Measurements from ENCODE around the gene FBH1. TPM values are rescaled to one million over a fixed set of nuclear protein-coding genes. Genes with fewer than 3 reads are reported as not detected.

FBH1 gene
- total RNA-seq, 1 experiment from 2014 or later: 84.0 TPM

- intact Hi-C loops (cut with micrococcal nuclease; ENCODE audit: unreplicated experiment): no loop called here
- ChIA-PET CTCF (no interaction called here), POLR2A (ENCODE audit: low non-redundant PET) (no interaction called here)
- no peak overlapping the region for H3K27ac ChIP-seq (ENCODE audit: low read depth, low read length, poor library complexity, severe bottlenecking)
- no peaks in the 10 kb centered on the region for H3K4me1 ChIP-seq (ENCODE audit: insufficient read depth, low read length, poor library complexity, severe bottlenecking)
- no peak for DNase-seq (ENCODE audit: low spot score)
- peaks cover 71% of the 10 kb centered on the region for H3K36me3 ChIP-seq (ENCODE audit: insufficient read depth, low read length, poor library complexity, severe bottlenecking)
- no TSS peak for BruUV-seq (replicated peaks)
- no peaks in the 10 kb centered on the region for H3K9me3 ChIP-seq (ENCODE audit: low read depth, low read length, poor library complexity, severe bottlenecking)
- H3K4me3 ChIP-seq (ENCODE audit: low read depth, low read length, poor library complexity, severe bottlenecking): no peak overlapping the region
- no peaks in the 10 kb centered on the region for H3K27me3 ChIP-seq (replicated peaks; ENCODE audit: insufficient read depth, low read depth, low read length, poor library complexity)
- TF ChIP-seq CTCF (conservative IDR thresholded peaks at IDR 0.05; ENCODE audit: low read depth, low read length): no peak
- no peak for TF ChIP-seq EZH2 (IDR thresholded peaks at IDR 0.05; ENCODE audit: borderline replicate concordance, low read depth, low read length, poor library complexity, severe bottlenecking)
Observed at GRCh38 chr10:5918763-5919162, 28.7 kb downstream of the FBH1 start.

- Histone ChIP-seq H3K27me3 (replicated peaks; ENCODE audit: insufficient read depth, low read depth, low read length, poor library complexity) (no peaks in the 10 kb centered on the region), H3K4me1 (ENCODE audit: insufficient read depth, low read length, poor library complexity, severe bottlenecking) (no peaks in the 10 kb centered on the region), H3K4me3 (ENCODE audit: low read depth, low read length, poor library complexity, severe bottlenecking) (no peak overlapping the region), H3K9me3 (ENCODE audit: low read depth, low read length, poor library complexity, severe bottlenecking) (no peaks in the 10 kb centered on the region), H3K27ac (ENCODE audit: low read depth, low read length, poor library complexity, severe bottlenecking) (no peak overlapping the region), H3K36me3 (ENCODE audit: insufficient read depth, low read length, poor library complexity, severe bottlenecking) (peaks cover 71% of the 10 kb centered on the region)
- TF ChIP-seq EZH2 (IDR thresholded peaks at IDR 0.05; ENCODE audit: borderline replicate concordance, low read depth, low read length, poor library complexity, severe bottlenecking): no peak
- TF ChIP-seq CTCF (conservative IDR thresholded peaks at IDR 0.05; ENCODE audit: low read depth, low read length): no peak
- no TSS peak for BruUV-seq (replicated peaks)
- intact Hi-C loops (cut with micrococcal nuclease; ENCODE audit: unreplicated experiment): no loop called here
- DNase-seq (ENCODE audit: low spot score): no peak
- ChIA-PET CTCF (no interaction called here), POLR2A (ENCODE audit: low non-redundant PET) (interaction anchor here (0.6 kb wide), 1 partner anchor 21 kb away, joined by 4 read pairs; no protein-coding TSS in a partner anchor)
Observed at GRCh38 chr10:5919568-5919967, 29.5 kb downstream of the FBH1 start.

- no peak overlapping the region for H3K4me3 ChIP-seq (ENCODE audit: low read depth, low read length, poor library complexity, severe bottlenecking)
- ChIA-PET POLR2A (ENCODE audit: low non-redundant PET) (no interaction called here), CTCF (no interaction called here)
- intact Hi-C loops (cut with micrococcal nuclease; ENCODE audit: unreplicated experiment): no loop called here
- H3K9me3 ChIP-seq (ENCODE audit: low read depth, low read length, poor library complexity, severe bottlenecking): no peaks in the 10 kb centered on the region
- TF ChIP-seq CTCF (conservative IDR thresholded peaks at IDR 0.05; ENCODE audit: low read depth, low read length): no peak
- TF ChIP-seq EZH2 (IDR thresholded peaks at IDR 0.05; ENCODE audit: borderline replicate concordance, low read depth, low read length, poor library complexity, severe bottlenecking): no peak
- H3K27me3 ChIP-seq (replicated peaks; ENCODE audit: insufficient read depth, low read depth, low read length, poor library complexity): no peaks in the 10 kb centered on the region
- DNase-seq (ENCODE audit: low spot score): no peak
- H3K27ac ChIP-seq (ENCODE audit: low read depth, low read length, poor library complexity, severe bottlenecking): no peak overlapping the region
- no peaks in the 10 kb centered on the region for H3K4me1 ChIP-seq (ENCODE audit: insufficient read depth, low read length, poor library complexity, severe bottlenecking)
- peaks cover 67% of the 10 kb centered on the region for H3K36me3 ChIP-seq (ENCODE audit: insufficient read depth, low read length, poor library complexity, severe bottlenecking)
- BruUV-seq (replicated peaks): no TSS peak
Observed at GRCh38 chr10:5921746-5922145, 31.7 kb downstream of the FBH1 start.
